ENCODE data around the gene RBM34. TPM values are rescaled to one million over a fixed set of nuclear protein-coding genes. Genes with fewer than 3 reads are reported as not detected.

Gene RBM34
- total RNA-seq, 1 experiment from 2014 or later, result 82.5 TPM

GRCh38 chr1:235124111-235124510 lies 36.9 kb downstream of the RBM34 start:
- H3K9me3 ChIP-seq (replicated peaks), result no peaks in the 10 kb centered on the region
- H3K36me3 ChIP-seq, result peaks cover 80% of the 10 kb centered on the region
- H3K27ac ChIP-seq, result no peak overlapping the region
- H3K27me3 ChIP-seq (replicated peaks), result no peaks in the 10 kb centered on the region
- H3K4me3 ChIP-seq, result no peak overlapping the region
- peaks cover 12% of the 10 kb centered on the region for H3K4me1 ChIP-seq (replicated peaks)
- DNase-seq (ENCODE audit: low read depth in 1 of 2, low spot score in 2 of 2), result no peak

- DNase-seq (ENCODE audit: low read depth in 1 of 2, low spot score in 2 of 2), result no peak
- Histone ChIP-seq H3K9me3 (replicated peaks) (no peaks in the 10 kb centered on the region), H3K4me1 (replicated peaks) (peaks cover 9% of the 10 kb centered on the region), H3K36me3 (peaks cover 90% of the 10 kb centered on the region), H3K27ac (no peak overlapping the region), H3K27me3 (replicated peaks) (no peaks in the 10 kb centered on the region), H3K4me3 (no peak overlapping the region)
These were observed 38.7 kb downstream of the RBM34 start for GRCh38 chr1:235122348-235122747.

GRCh38 chr1:235113183-235113917 lies 47.7 kb downstream of the RBM34 start:
- no peak for DNase-seq (ENCODE audit: low read depth in 1 of 2, low spot score in 2 of 2)
- H3K27ac ChIP-seq, result no peak overlapping the region
- H3K4me1 ChIP-seq (replicated peaks), result no peaks in the 10 kb centered on the region
- no peak overlapping the region for H3K4me3 ChIP-seq
- peaks cover 88% of the 10 kb centered on the region for H3K36me3 ChIP-seq
- H3K9me3 ChIP-seq (replicated peaks), result no peaks in the 10 kb centered on the region; the same call in 1 of the 2 replicates
- no peaks in the 10 kb centered on the region for H3K27me3 ChIP-seq (replicated peaks)

GRCh38 chr1:235112297-235113182 lies 48.5 kb downstream of the RBM34 start:
- Histone ChIP-seq H3K36me3 (peaks cover 87% of the 10 kb centered on the region), H3K4me1 (replicated peaks) (no peaks in the 10 kb centered on the region), H3K4me3 (no peak overlapping the region), H3K27ac (no peak overlapping the region), H3K9me3 (replicated peaks) (no peaks in the 10 kb centered on the region; the same call in 1 of the 2 replicates), H3K27me3 (replicated peaks) (no peaks in the 10 kb centered on the region)
- no peak for DNase-seq (ENCODE audit: low read depth in 1 of 2, low spot score in 2 of 2)

GRCh38 chr1:235111107-235111506 lies 49.9 kb downstream of the RBM34 start:
- no peaks in the 10 kb centered on the region for H3K4me1 ChIP-seq (replicated peaks)
- no peak overlapping the region for H3K4me3 ChIP-seq
- H3K27me3 ChIP-seq (replicated peaks), result no peaks in the 10 kb centered on the region
- H3K27ac ChIP-seq, result no peak overlapping the region
- no peaks in the 10 kb centered on the region; the same call in 1 of the 2 replicates for H3K9me3 ChIP-seq (replicated peaks)
- no peak for DNase-seq (ENCODE audit: low read depth in 1 of 2, low spot score in 2 of 2)
- H3K36me3 ChIP-seq, result peaks cover 93% of the 10 kb centered on the region

- no peaks in the 10 kb centered on the region for H3K27me3 ChIP-seq (replicated peaks)
- no peak overlapping the region for H3K27ac ChIP-seq
- DNase-seq (ENCODE audit: low read depth in 1 of 2, low spot score in 2 of 2), result peak in 1 of 2 experiments; percentile 17
- H3K9me3 ChIP-seq (replicated peaks), result no peaks in the 10 kb centered on the region; the same call in 1 of the 2 replicates
- no peak overlapping the region for H3K4me3 ChIP-seq
- H3K36me3 ChIP-seq, result peaks cover 73% of the 10 kb centered on the region
- peaks cover 8% of the 10 kb centered on the region for H3K4me1 ChIP-seq (replicated peaks)
These were observed 52.2 kb downstream of the RBM34 start for GRCh38 chr1:235108876-235109275.

- peak in 1 of 2 experiments; percentile 18 for DNase-seq (ENCODE audit: low read depth in 1 of 2, low spot score in 2 of 2)
- Histone ChIP-seq H3K4me1 (replicated peaks) (peaks cover 8% of the 10 kb centered on the region), H3K4me3 (no peak overlapping the region), H3K36me3 (peaks cover 66% of the 10 kb centered on the region), H3K27me3 (replicated peaks) (no peaks in the 10 kb centered on the region), H3K9me3 (replicated peaks) (no peaks in the 10 kb centered on the region; the same call in 1 of the 2 replicates), H3K27ac (no peak overlapping the region)
These were observed 52.9 kb downstream of the RBM34 start for GRCh38 chr1:235108185-235108593.

GRCh38 chr1:235107368-235108184 lies 53.5 kb downstream of the RBM34 start:
- DNase-seq (ENCODE audit: low read depth in 1 of 2, low spot score in 2 of 2), result peak in 1 of 2 experiments; percentile 28
- Histone ChIP-seq H3K36me3 (peaks cover 60% of the 10 kb centered on the region), H3K27ac (no peak overlapping the region), H3K4me3 (no peak overlapping the region), H3K27me3 (replicated peaks) (no peaks in the 10 kb centered on the region), H3K9me3 (replicated peaks) (no peaks in the 10 kb centered on the region; the same call in 1 of the 2 replicates), H3K4me1 (replicated peaks) (peaks cover 8% of the 10 kb centered on the region)

GRCh38 chr1:235106457-235106856 lies 54.6 kb downstream of the RBM34 start:
- H3K36me3 ChIP-seq, result peaks cover 51% of the 10 kb centered on the region
- H3K27me3 ChIP-seq (replicated peaks), result no peaks in the 10 kb centered on the region
- DNase-seq (ENCODE audit: low read depth in 1 of 2, low spot score in 2 of 2), result no peak
- H3K4me1 ChIP-seq (replicated peaks), result peaks cover 8% of the 10 kb centered on the region
- no peak overlapping the region for H3K27ac ChIP-seq
- H3K9me3 ChIP-seq (replicated peaks), result no peaks in the 10 kb centered on the region; the same call in 1 of the 2 replicates
- H3K4me3 ChIP-seq, result no peak overlapping the region

GRCh38 chr1:235105051-235106043 lies 55.7 kb downstream of the RBM34 start:
- H3K27me3 ChIP-seq (replicated peaks), result no peaks in the 10 kb centered on the region
- peaks cover 40% of the 10 kb centered on the region for H3K36me3 ChIP-seq
- H3K9me3 ChIP-seq (replicated peaks), result no peaks in the 10 kb centered on the region; the same call in 1 of the 2 replicates
- 0 out of 2 replicates have a peak overlapping the region, but pooled peaks have one; percentile 2 for H3K4me3 ChIP-seq
- peaks cover 8% of the 10 kb centered on the region for H3K4me1 ChIP-seq (replicated peaks)
- H3K27ac ChIP-seq, result no peak overlapping the region
- peak in 1 of 2 experiments; percentile 59 for DNase-seq (ENCODE audit: low read depth in 1 of 2, low spot score in 2 of 2)

GRCh38 chr1:235102993-235103411 lies 58.0 kb downstream of the RBM34 start:
- peaks cover 8% of the 10 kb centered on the region for H3K4me1 ChIP-seq (replicated peaks)
- H3K36me3 ChIP-seq, result peaks cover 20% of the 10 kb centered on the region
- H3K4me3 ChIP-seq, result no peak overlapping the region
- no peak overlapping the region for H3K27ac ChIP-seq
- no peaks in the 10 kb centered on the region; the same call in 1 of the 2 replicates for H3K9me3 ChIP-seq (replicated peaks)
- DNase-seq (ENCODE audit: low read depth in 1 of 2, low spot score in 2 of 2), result no peak
- H3K27me3 ChIP-seq (replicated peaks), result no peaks in the 10 kb centered on the region

- Histone ChIP-seq H3K4me1 (replicated peaks) (peaks cover 8% of the 10 kb centered on the region), H3K9me3 (replicated peaks) (no peaks in the 10 kb centered on the region), H3K27ac (no peak overlapping the region), H3K27me3 (replicated peaks) (no peaks in the 10 kb centered on the region), H3K4me3 (no peak overlapping the region), H3K36me3 (peaks cover 12% of the 10 kb centered on the region)
- no peak for DNase-seq (ENCODE audit: low read depth in 1 of 2, low spot score in 2 of 2)
These were observed 58.8 kb downstream of the RBM34 start for GRCh38 chr1:235102259-235102582.

Measured in SJSA1 (cell line).